Suprapubic skin (tissue), 4 donors: Measurements from ENCODE around the gene MAP4K3. TPM values are rescaled to one million over a fixed set of nuclear protein-coding genes. Genes with fewer than 3 reads are reported as not detected.

Experiments used
- DNase-seq, 2 donors: peaks; one replicate each; pipeline ENCODE4 v3.0.0-alpha.2; 2019; ENCODE audit warnings: low spot score in 2 of 2
- H3K27ac ChIP-seq: fragments of 200-600 bp; sonication (generic); one replicate; pipeline ENCODE4 v1.5.1; 2019
- H3K27me3 ChIP-seq: fragments of 200-600 bp; sonication (generic); one replicate; pipeline ENCODE4 v1.5.1; 2019
- H3K36me3 ChIP-seq: fragments of 200-600 bp; sonication (generic); one replicate; pipeline ENCODE4 v1.5.1; 2019
- H3K4me1 ChIP-seq: fragments of 200-600 bp; sonication (generic); one replicate; pipeline ENCODE4 v1.5.1; 2019
- H3K4me3 ChIP-seq: fragments of 200-600 bp; sonication (generic); one replicate; pipeline ENCODE4 v1.5.1; 2019; ENCODE audit warnings: mild to moderate bottlenecking
- H3K9me3 ChIP-seq: fragments of 200-600 bp; sonication (generic); one replicate; pipeline ENCODE4 v1.5.1; 2019
- CTCF ChIP-seq, 2 donors: fragments of 200-600 bp in 1 of 2; fragments of 450-650 bp in 1 of 2; sonication (generic) in 1 of 2; IDR thresholded peaks; one replicate each; pipeline ENCODE4 v1.5.1; 2016 to 2019; ENCODE audit warnings: antibody characterized with exemption in 2 of 2, mild to moderate bottlenecking in 1 of 2, moderate library complexity in 1 of 2
- EP300 ChIP-seq: sonication (generic); formaldehyde crosslinking; IDR thresholded peaks from one replicate; pipeline ENCODE4 v1.6.1; 2017; ENCODE audit warnings: antibody characterized with exemption
- POLR2A ChIP-seq, 2 donors: fragments of 450-650 bp; IDR thresholded peaks; one replicate each; pipeline ENCODE4 v1.6.1; 2017; ENCODE audit warnings: antibody characterized with exemption in 2 of 2, mild to moderate bottlenecking in 2 of 2, moderate library complexity in 2 of 2
- POLR2AphosphoS5 ChIP-seq, 3 donors: sonication (generic); formaldehyde crosslinking; IDR thresholded peaks; one replicate each; pipeline ENCODE4 v1.6.1; 2017; ENCODE audit warnings: antibody characterized with exemption in 3 of 3
- WGBS: methylation state at CpG from one replicate; pipeline ENCODE4 v1.1.5; 2018; 5-methylcytosine and 5-hydroxymethylcytosine counted together
- total RNA-seq, 4 donors: library from RNA; depleted of rRNA; stranded (reverse); fragments of >200 nt; gene quantifications; one replicate each; pipeline ENCODE4 v1.1.0, GENCODE V29; 2016

Gene MAP4K3
- total RNA-seq, 4 donors from 2014 or later: 26.3 to 59.9 (median 37.8) TPM

- Histone ChIP-seq H3K9me3 (no peaks in the 10 kb centered on the region), H3K4me1 (no peaks in the 10 kb centered on the region), H3K27me3 (no peaks in the 10 kb centered on the region), H3K4me3 (no peak overlapping the region), H3K27ac (no peak overlapping the region), H3K36me3 (no peaks in the 10 kb centered on the region)
- WGBS: 83% methylated on average over 8 of the region's 8 CpGs
- DNase-seq: no peak
- TF ChIP-seq CTCF (IDR thresholded peaks at IDR 0.05) (no peak), EP300 (no peak), POLR2A (IDR thresholded peaks at IDR 0.05) (no peak), POLR2AphosphoS5 (IDR thresholded peaks at IDR 0.05) (no peak)
Measured at GRCh38 chr2:39300044-39300978, 136.8 kb downstream of the MAP4K3 start.

GRCh38 chr2:39290433-39290832, 146.7 kb downstream of the MAP4K3 start:
- Histone ChIP-seq H3K27me3 (no peaks in the 10 kb centered on the region), H3K4me3 (no peak overlapping the region), H3K27ac (no peak overlapping the region), H3K4me1 (no peaks in the 10 kb centered on the region), H3K9me3 (no peaks in the 10 kb centered on the region), H3K36me3 (peaks cover 68% of the 10 kb centered on the region)
- DNase-seq: no peak
- WGBS: 93% methylated on average over 6 of the region's 6 CpGs
- TF ChIP-seq CTCF (IDR thresholded peaks at IDR 0.05): no peak
- TF ChIP-seq POLR2AphosphoS5 (IDR thresholded peaks at IDR 0.05): no peak

DNA sequence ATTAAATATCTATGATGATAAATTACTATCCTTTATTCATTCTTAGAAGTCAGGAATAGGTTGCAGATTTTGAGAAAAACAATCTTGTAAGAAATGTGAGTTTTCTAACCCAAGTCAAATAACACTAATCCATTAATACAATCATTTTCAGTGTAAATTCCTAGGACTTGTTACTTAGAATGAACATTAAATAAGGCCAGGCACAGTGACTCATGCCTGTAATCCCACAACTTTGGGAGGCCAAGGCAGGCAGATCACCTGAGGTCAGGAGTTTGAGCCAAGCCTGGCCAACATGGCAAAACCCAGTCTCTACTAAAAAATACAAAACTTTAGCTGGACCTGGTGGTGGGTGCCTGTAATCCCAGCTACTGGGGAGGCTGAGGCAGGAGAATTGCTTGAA, 147.5 kb downstream of the MAP4K3 start:
- no peak for DNase-seq
- Histone ChIP-seq H3K36me3 (peaks cover 76% of the 10 kb centered on the region), H3K4me1 (no peaks in the 10 kb centered on the region), H3K27ac (no peak overlapping the region), H3K9me3 (no peaks in the 10 kb centered on the region), H3K27me3 (no peaks in the 10 kb centered on the region), H3K4me3 (no peak overlapping the region)
- TF ChIP-seq POLR2AphosphoS5 (IDR thresholded peaks at IDR 0.05) (no peak), EP300 (no peak), CTCF (IDR thresholded peaks at IDR 0.05) (no peak), POLR2A (IDR thresholded peaks at IDR 0.05) (no peak)

DNA sequence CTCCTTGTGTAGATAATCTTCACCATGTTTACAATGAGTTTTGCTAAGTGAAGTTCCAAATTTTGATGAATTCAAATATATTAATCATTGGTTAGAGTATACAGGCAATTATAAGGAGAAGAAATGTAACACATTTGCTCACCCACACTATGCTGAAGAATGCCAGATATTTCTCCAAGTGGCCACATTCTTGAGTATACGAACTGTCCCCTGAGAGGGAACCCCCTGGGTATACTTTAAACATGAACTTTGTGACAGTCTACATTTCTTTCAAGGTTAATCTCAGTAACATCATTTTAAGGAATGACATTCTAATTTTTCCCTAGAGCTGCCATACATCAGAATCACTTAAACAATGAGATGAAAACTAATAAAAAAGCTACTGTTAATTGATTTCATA, 153.5 kb downstream of the MAP4K3 start:
- peaks cover 70% of the 10 kb centered on the region for H3K36me3 ChIP-seq
- WGBS: 85% methylated on average over 1 of the region's 1 CpG
- H3K27me3 ChIP-seq: no peaks in the 10 kb centered on the region
- TF ChIP-seq POLR2A (IDR thresholded peaks at IDR 0.05) (no peak), CTCF (IDR thresholded peaks at IDR 0.05) (no peak), POLR2AphosphoS5 (IDR thresholded peaks at IDR 0.05) (no peak), EP300 (no peak)
- H3K27ac ChIP-seq: no peak overlapping the region
- H3K9me3 ChIP-seq: no peaks in the 10 kb centered on the region
- DNase-seq: no peak
- no peak overlapping the region for H3K4me3 ChIP-seq
- H3K4me1 ChIP-seq: no peaks in the 10 kb centered on the region

DNA sequence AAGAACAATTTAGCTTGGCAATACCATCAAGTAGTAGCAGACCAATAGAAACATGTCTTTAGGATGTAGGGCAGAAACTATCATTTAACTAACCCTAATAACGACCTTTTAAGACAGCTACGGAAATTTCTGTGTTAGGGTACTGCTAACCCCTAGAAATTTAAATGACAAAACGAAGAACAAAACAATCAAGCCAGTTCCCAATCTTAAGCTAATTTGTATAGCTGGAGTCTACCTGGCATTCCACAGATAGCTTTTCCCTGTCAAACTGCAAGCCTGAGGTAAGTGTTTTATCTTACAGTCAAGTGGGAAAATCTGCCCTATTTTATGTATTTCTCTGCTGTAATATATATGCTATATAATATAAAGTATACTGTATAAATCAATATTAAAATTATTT, 155.7 kb downstream of the MAP4K3 start:
- H3K27me3 ChIP-seq: no peaks in the 10 kb centered on the region
- peaks cover 70% of the 10 kb centered on the region for H3K36me3 ChIP-seq
- no peak for DNase-seq
- no peaks in the 10 kb centered on the region for H3K9me3 ChIP-seq
- no peak overlapping the region for H3K27ac ChIP-seq
- H3K4me1 ChIP-seq: no peaks in the 10 kb centered on the region
- TF ChIP-seq POLR2AphosphoS5 (IDR thresholded peaks at IDR 0.05): no peak
- 98% methylated on average over 3 of the region's 3 CpGs for WGBS
- H3K4me3 ChIP-seq: no peak overlapping the region
